ENCODE data around the gene SORCS2. TPM values are rescaled to one million over a fixed set of nuclear protein-coding genes. Genes with fewer than 3 reads are reported as not detected.

SORCS2 gene
- total and polyA plus RNA-seq, 2 of the 8 experiments (the other 6 are each of a cell fraction or from before 2014, with no cell fraction given), result 0.36 to 1.8 TPM

- Histone ChIP-seq H3K18ac (ENCODE audit: extremely low read depth, low read length) (no peak overlapping the region), H3K4me1 (replicated peaks in 1 of 4; ENCODE audit: control insufficient read depth in 3 of 4, insufficient read depth in 4 of 4, low read length in 3 of 4) (peaks cover 0 to 3% (median 0%) of the 10 kb centered on the region in 4 experiments; a peak in 1 of 7 replicates), H2AFZ (ENCODE audit: low read length) (no peak overlapping the region), H3K4me2 (ENCODE audit: insufficient read depth in 1 of 2, low read depth in 2 of 2, low read length in 2 of 2) (no peak overlapping the region), H3K23ac (ENCODE audit: insufficient read length) (no peak overlapping the region), H3K4me3 (ENCODE audit: extremely low read depth in 1 of 4, insufficient read depth in 2 of 4, low read depth in 3 of 4, low read length in 4 of 4) (no peak overlapping the region), H2BK5ac (ENCODE audit: low read depth, low read length) (no peak overlapping the region), H3K14ac (ENCODE audit: insufficient read length) (no peak overlapping the region), H4K5ac (ENCODE audit: insufficient read length, low read depth, low read length) (no peak overlapping the region), H4K91ac (replicated peaks; ENCODE audit: insufficient read length, low read length) (no peak overlapping the region), H2BK120ac (replicated peaks; ENCODE audit: low read depth, low read length) (no peak overlapping the region), H3K9me3 (ENCODE audit: insufficient read depth in 2 of 2, low read depth in 1 of 2, low read length in 1 of 2) (no peaks in the 10 kb centered on the region), H2BK20ac (ENCODE audit: low read length) (no peak overlapping the region), H3K79me2 (ENCODE audit: control insufficient read depth in 1 of 2, insufficient read depth in 2 of 2, low read length in 2 of 2) (no peaks in the 10 kb centered on the region), H3K79me1 (ENCODE audit: low read depth, low read length) (no peaks in the 10 kb centered on the region), H2BK15ac (ENCODE audit: low read length) (no peak overlapping the region), H3K56ac (replicated peaks; ENCODE audit: insufficient read length, low read depth, low read length) (no peak overlapping the region), H3K27me3 (replicated peaks in 1 of 4; ENCODE audit: control insufficient read depth in 3 of 4, extremely low read depth in 1 of 4, insufficient read depth in 3 of 4, low read length in 3 of 4) (no peaks in the 10 kb centered on the region), H3K36me3 (ENCODE audit: control insufficient read depth in 2 of 4, insufficient read depth in 4 of 4, low read length in 3 of 4) (no peaks in the 10 kb centered on the region), H2BK12ac (ENCODE audit: low read depth, low read length) (no peak overlapping the region), H2AK5ac (ENCODE audit: low read depth, low read length) (no peak overlapping the region), H4K8ac (ENCODE audit: extremely low read depth, insufficient read depth, low read length) (no peak overlapping the region; the same call in 1 of the 2 replicates), H3K4ac (replicated peaks; ENCODE audit: insufficient read length, low read depth, low read length) (no peak overlapping the region), H3K27ac (ENCODE audit: low read depth, low read length) (no peak overlapping the region), H3K9ac (replicated peaks in 1 of 4; ENCODE audit: extremely low read depth in 1 of 4, low read depth in 3 of 4, low read length in 3 of 4) (no peak overlapping the region), H3K23me2 (ENCODE audit: low read depth, low read length) (no peaks in the 10 kb centered on the region), H4K20me1 (replicated peaks in 1 of 2; ENCODE audit: control insufficient read depth in 1 of 2, insufficient read depth in 2 of 2, low read length in 2 of 2) (no peaks in the 10 kb centered on the region)
- ChIA-PET CTCF (ENCODE audit: partially characterized antibody) (interaction anchor here (0.5 to 2.6 kb wide), 6 partner anchors 11 to 612 kb away, joined by 3 to 9 read pairs (median 3); no protein-coding TSS in a partner anchor), POLR2A (ENCODE audit: partially characterized antibody) (no interaction called here)
- no peak for DNase-seq (ENCODE audit: low read depth in 1 of 2, low spot score in 2 of 2)
- WGBS, 2 experiments (ENCODE audit: extremely low coverage in 1 of 2, insufficient coverage in 1 of 2, insufficient read length in 1 of 2, insufficient replicate concordance in 2 of 2, low coverage in 1 of 2, low lambda C conversion rate in 2 of 2, missing lambda C conversion rate in 1 of 2), result 97% methylated on average over 25 of the region's 25 CpGs; no CpG with 5 or more reads in 1 of the 2 experiments
- no peak for FAIRE-seq
- TF ChIP-seq EGR1 (IDR thresholded peaks at IDR 0.05; ENCODE audit: borderline replicate concordance, low read depth, low read length), result no peak
- TF ChIP-seq NANOG (IDR thresholded peaks at IDR 0.05; ENCODE audit: insufficient read depth, low read depth, low read length, poor library complexity, severe bottlenecking), result no peak
- no peak for TF ChIP-seq PHF8 (conservative IDR thresholded peaks at IDR 0.05; ENCODE audit: low read depth, low read length)
- no peak for TF ChIP-seq FOSL1 (IDR thresholded peaks at IDR 0.05; ENCODE audit: insufficient read depth, low read depth, low read length)
- TF ChIP-seq EP300 (IDR thresholded peaks at IDR 0.05; ENCODE audit: borderline replicate concordance in 1 of 2, low read depth in 2 of 2, low read length in 2 of 2), result no peak
- no peak for TF ChIP-seq ZNF274 (IDR thresholded peaks at IDR 0.05; ENCODE audit: borderline replicate concordance, extremely low read depth, low read length)
- no peak for TF ChIP-seq RAD21 (IDR thresholded peaks at IDR 0.05 in 1 of 2, conservative IDR thresholded peaks at IDR 0.05 in 1 of 2; ENCODE audit: low read depth in 2 of 2, low read length in 2 of 2)
- no peak for TF ChIP-seq TAF7 (optimal IDR thresholded peaks at IDR 0.05; ENCODE audit: borderline replicate concordance, low read depth, low read length)
- TF ChIP-seq KDM5A (IDR thresholded peaks at IDR 0.05; ENCODE audit: low read length), result no peak
- TF ChIP-seq SP2 (IDR thresholded peaks at IDR 0.05; ENCODE audit: low read length), result no peak
- TF ChIP-seq E2F6 (IDR thresholded peaks at IDR 0.05), result no peak
Measured at GRCh38 chr4:7505116-7505900, 313.0 kb downstream of the SORCS2 start.
